Fibroblast of skin of scalp (primary cell): ENCODE results near the gene RFX5. TPM values are rescaled to one million over a fixed set of nuclear protein-coding genes. Genes with fewer than 3 reads are reported as not detected.
"Not testable (repeated sequence)": the region's sequence is repeated elsewhere in the genome, so short reads cannot be mapped to it uniquely, and the experiment has no call there.

Experiments
- DNase-seq: peaks from one replicate; pipeline ENCODE4 v3.0.0-alpha.2; 2013
- polyA plus RNA-seq, 2 experiments: library from polyadenylated mRNA; unstranded; fragments of 120-200 nt; gene quantifications; one replicate each; pipeline ENCODE4 v1.2.1, GENCODE V29; 2013; ENCODE audit not compliant: insufficient read length in 2 of 2

RFX5 gene
- polyA plus RNA-seq (2013, experiment 1 of 2; ENCODE audit: insufficient read length), result 16.4 TPM
- 16.9 TPM for polyA plus RNA-seq (2013, experiment 2 of 2; ENCODE audit: insufficient read length)

DNA sequence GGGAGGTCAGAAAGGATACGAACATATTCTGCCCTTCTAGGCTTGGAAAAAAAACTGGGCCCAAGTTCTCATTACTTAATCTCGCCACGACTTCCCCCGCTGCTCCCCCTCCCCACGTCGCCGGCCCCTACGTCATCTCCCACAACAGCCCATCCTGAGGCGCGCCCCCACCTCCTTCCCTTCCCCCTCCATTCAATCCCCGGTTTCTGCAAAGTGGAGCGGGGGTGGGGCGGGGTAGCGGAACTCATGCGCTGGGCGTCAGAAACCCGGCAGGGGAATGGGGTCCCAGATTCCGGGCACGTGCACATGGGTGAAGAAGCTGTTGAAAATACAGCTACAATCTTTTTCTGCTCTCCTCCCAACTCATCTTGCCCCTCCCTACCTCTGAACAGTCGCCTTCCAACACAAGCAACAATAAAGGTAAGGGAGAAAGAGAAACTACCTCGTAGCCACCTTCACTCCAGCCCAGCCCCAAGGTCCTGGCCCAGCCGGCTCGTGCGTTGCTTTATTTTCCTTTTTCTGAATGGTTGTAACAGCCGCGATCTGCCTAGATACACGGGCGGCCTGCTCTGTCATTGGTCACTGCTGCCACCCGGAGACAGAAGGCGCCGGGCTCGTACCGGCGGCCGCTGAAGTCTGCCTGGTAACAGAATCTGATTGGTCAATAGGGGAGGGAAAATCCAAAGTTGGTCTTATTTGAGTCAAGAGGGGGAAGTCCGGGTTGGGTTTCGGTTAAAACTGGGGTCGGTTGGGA, at the start of gene RFX5:
RFX5 (minus strand) TSS at position 484 of the 754 bp plus-strand sequence. CDS start 932 bp downstream, outside the sequence.
- peak; percentile 98 for DNase-seq

DNA sequence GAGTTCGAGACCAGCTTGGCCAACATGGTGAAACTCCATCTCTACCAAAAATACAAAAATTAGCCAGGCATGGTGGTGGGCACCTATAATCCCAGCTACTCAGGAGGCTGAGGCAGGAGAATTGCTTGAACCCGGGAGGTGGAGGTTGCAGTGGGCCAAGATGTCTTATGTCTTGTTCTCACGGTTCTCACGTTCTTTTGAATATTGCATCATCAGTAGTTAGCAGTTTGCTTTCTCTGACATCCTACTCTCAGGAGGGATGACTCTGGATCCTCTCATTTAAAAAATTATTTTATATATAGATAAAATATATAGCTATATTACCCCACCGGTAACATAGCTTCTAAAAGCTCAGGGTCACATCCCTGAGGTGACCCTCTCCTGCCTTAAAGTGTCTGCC, 49.2 kb upstream of the RFX5 start:
- DNase-seq, result not testable (repeated sequence)

DNA sequence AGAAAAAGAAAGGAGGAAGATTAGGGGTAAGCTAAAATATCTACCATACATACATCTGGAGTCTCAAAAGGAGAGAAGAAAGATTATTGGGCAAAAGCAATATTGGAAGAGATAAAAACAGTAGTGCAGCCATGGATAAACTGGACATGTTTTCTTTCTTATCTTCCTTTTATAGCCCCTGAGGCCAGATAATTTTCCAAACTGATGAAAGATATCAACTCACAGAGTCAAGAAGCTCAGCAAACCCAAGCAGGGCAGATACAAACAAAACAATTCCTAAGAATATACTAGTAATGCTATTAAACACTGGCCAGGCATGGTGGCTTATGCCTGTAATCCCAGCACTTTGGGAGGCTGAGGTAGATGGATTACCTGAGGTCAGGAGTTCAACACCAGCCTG, 46.5 kb upstream of the RFX5 start:
- DNase-seq, result no peak

DNA sequence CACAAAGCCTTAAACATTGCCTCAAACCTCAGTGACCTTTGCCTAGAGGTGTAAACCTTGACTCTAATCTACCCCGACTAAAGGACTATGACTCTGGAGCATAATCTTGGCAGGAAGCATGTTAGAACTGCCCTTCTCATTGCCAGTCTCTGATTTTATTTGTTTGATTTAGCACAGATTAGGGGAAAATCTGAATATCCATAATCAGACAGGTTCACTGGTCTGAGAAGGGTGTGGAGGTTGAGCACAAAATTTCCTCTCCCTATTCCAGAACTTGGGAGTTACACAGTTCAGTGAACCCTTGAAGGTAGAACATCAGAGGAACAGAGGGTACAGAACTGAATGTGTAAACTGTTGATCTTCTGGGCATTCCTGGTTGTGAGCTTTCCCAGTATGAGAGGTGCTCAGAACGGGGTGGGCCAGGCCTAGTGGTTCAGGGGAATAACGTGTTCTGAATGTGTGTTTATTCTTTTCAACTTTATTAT, 44.1 kb upstream of the RFX5 start:
- DNase-seq, result no peak

DNA sequence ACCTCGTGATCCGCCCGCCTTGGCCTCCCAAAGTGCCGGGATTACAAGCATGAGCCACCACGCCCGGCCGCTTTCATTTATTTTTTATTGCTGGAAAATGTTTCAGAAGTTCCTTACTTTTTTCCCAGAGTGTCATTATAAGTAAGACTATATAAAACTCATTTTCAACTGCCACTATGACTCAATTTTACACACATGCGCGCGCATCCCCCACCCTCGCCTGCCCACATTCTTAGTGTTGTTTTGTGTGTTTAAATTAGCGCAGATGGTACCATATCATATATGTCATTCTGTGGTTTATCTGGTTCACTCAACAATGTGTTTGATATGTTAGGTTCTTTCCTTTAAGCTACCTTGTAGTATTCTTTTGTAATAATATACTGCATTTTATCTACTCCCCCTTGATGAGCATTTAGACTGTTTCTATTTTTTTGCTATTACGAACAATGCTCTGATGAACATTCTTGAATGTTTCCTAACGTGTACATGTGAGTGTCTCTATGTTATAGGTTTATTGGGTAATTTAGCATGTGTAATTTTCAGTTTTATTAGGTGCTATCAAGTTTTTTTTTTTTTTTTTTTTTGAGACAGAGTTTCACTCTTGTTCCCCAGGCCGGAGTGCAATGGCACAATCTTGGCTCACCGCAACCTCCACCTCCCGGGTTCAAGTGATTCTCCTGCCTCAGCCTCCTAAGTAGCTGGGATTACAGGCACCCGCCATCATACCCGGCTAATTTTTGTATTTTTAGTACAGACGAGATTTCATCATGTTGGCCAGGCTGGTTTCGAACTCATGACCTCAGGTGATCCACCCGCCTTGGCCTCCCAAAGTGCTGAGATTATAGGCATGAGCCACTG, 43.4 kb upstream of the RFX5 start:
- DNase-seq, result not testable (repeated sequence)

DNA sequence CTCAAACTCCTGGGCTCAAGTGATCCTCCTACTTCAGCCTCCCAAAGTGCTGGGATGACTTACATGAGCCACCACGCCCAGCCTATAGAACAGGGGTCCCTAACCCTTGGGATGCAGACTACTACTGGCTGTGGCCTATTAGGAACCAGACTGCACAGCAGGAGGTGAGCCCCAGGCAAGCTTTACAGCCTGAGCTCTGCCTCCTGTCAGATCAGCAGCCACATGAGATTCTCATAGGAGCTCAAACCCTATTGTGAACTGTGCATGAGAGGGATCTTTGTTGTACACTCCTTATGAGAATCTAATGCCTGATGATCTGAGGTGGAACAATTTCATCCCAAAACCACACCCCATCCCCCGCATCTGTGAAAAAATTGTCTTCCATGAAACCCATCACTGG, 39.0 kb upstream of the RFX5 start:
- no peak for DNase-seq

DNA sequence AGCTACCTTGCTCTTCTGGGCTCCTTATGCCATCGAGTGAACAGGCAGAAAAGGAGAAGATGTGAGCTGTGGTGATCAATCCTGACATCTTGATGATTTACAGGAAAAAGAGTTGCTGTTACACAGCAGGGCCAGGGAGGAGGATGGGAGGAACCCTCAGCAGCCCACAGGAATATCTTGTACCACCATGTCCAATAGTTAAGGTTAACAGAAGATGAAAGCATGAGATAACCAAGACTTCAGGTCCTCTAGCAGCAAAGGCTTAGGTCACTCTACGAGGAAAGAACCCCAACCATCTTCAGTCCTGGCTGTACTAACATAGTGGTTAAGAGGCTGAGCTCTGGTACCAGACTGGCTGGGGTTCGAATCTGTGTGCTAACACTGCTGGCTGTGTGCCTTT, 37.5 kb upstream of the RFX5 start:
- no peak for DNase-seq

DNA sequence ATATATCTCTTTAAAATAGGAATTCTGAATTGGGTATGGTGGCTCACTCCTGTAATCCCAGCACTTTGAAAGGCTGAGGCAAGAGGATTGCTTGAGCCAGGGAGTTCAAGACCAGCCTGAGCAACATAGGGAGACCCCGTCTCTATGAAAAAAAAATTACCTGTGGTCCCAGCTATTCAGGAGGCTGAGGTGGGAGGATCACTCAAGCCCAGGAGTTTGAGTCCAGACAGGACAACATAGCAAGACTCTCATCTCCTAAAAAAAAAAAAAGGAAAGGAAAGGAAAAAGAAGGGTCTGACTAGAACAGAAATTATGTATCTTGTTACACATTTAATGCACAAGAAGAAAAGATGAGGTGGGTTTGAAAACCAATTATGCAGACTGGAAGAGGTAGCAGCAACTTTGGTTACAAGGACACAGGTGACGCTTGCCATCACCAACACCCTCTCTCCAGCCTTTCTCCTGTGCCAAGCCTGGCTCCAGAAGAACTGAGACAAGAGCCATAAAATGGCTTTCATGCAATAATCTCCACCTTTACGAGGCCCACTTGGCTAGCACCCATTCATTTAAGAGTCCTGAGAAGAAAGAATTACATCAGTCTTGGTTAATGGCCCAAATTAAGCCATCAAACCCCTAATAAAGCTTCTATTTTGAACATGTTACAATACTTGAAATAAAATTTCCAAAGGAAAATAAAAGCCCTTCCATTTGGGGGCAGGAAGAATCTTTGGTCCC, 30.3 kb upstream of the RFX5 start:
- DNase-seq, result no peak

DNA sequence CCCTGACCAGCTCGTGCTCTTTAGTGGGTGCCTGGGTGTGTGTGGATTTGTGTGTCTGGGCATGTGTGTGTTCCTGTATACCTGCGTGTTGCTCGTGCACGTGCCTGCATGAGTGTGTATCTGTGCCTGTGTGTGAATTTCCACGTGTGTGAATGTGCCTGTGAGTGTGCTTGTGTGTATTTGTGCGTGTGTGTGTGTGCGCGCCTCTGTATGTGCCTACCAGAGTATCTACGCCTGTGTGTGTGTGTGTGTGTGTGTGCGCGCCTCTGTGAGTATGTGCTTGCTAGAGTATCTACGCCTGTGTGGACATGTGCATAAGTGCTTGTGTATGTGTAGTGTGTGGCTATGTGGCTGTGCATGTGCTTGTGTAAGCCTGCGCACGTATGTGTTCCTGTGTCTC, 26.1 kb upstream of the RFX5 start:
- no peak for DNase-seq

DNA sequence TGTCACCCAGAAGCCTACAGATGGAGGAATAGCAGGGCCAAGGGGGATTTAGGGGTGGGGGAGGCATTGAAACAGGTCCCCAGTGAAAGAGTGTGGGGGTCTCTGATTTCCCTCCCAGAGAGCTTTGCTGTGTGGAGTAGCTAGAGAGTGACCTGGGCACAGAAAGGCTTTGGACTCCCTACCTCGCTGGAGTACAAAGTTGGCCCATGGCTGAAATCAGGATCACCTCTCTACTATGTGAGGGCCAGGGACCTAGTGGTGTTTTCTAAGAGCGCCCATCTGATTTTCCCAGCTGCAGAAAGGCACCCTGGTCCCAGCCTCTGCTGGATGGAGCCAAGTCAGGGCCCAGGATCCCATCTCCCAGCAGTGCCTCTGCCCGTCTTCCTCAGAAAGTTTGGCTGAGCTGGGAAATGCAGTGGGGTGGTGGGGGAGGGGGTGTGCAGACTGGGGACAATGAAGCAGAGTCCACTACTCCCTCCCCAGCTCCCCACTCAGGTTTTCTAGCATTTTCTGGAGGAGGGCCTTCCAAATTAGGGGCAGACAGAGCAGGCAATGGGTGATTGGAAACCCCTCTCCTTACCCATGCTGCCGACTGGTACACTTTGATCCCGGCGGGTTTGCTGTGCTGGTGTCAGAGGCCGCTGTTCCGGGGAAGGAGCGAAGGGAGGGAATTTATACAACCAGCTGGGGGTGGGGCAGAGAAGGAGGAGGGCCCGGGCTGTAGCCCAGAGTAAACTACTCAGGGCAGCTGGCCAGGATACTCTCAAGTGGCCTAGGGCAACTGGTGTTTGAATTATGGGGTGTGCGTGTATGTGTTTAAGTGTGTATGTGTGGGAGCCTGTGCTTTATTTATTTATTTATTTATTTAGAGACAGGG, 25.2 kb upstream of the RFX5 start, which contains the start of gene SELENBP1:
SELENBP1 (minus strand) TSS at position 648 of the 877 bp plus-strand sequence; CDS start at position 584, 64 bp downstream.
- peak; percentile 75 for DNase-seq

DNA sequence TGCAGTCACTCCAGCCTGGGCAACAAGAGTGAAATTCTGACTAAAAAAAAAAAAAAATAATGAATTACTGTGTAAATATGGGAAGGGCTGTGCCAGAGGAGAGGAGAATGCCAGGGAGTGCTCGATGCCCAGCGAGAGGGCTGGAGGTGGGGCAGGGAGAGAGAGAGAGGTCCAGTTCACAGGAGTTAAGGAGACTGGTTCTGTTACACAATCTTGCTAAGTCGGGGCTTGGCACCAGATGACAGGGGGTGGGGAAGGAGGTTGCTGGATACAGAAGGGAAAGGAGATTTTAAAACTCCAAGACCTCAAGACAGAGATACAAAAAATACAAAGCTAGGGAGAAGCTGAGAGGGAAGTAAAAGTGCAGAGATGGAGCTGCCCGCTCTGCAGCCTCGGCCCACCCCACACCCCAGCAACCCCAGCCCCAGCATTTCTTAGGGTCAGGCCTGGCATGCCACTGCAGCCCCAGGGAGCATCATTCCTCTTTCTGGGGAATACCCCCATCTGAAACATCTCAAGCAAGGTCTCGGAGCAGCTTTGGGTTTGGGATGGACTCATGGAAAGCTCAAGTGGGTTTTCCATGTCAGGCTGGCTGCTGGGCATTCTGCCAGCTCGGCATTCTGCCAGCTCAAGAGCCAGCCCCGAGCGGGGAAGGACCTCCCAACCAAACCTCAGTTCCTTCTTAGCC, 24.5 kb upstream of the RFX5 start:
- peak; percentile 57 for DNase-seq

DNA sequence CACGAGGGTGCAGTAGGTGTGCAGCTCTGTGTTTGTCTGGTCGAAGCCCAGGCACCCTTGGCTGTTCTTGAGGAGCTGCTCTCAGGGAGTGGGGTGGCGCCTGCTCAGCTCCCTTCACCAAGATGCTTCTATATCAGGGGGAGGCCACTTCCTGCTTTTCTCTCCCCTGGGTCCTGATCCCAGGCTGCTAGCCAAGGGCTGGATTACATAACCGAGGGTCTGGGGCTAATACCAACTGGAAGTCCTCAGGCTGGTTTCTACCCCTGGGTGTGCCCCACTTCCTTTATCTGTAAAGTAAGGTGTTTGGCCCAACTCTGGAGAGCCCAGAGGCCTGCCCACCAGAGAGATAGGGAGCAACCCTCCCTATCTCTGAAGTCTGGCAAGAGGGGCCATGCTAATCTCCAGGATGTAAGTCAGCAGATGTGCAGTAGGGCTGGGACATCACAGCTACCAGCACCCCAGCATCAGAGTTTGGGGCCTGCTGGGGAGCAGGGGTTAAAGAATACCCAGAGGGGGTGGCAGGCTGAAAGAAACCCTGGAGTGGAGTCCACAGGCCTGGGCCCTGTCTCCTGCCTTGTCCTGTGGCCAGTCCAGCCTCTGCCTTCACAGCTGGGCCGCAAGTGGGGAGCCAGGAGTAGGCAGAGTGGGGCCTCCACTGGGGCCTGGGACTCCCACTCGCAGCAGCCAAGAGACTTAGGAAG, 23.3 kb upstream of the RFX5 start:
- no peak for DNase-seq

DNA sequence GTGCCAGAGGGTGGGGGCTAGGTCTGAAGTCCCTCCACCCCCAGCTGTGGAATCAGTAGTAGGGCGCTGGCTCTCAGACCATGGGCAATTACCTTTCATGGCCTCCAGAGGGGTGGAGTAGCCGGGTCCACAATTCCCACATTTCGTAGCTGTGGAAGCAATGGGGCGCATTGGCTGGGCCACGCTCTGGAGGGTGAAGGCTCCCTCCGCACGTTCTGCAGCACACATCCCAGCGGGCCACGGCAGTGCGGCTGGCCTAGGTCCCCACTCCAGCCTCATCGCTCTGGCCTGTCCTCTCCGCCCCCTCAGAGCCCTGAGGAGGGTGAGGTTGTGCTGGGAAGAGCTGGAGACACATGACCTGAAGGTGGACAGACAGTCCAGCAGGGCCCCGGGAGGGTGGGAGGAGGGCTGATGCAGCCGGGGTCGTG, 22.6 kb upstream of the RFX5 start:
- no peak for DNase-seq

DNA sequence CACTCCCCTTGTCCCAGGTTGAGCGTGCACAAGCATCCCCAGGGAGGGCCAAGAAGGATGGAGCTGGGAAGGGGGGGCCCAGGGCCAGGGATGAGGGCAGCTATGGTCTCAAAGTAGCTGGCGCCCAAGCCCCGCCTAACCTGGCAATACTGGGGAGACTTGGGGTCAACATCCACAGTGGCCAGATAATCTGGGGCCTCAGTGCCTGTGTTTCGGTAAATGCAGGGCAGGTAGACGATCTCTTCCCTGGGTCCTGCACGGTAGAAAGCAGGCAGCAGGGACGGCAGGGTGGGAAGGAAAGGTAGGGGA, 22.2 kb upstream of the RFX5 start:
- no peak for DNase-seq

DNA sequence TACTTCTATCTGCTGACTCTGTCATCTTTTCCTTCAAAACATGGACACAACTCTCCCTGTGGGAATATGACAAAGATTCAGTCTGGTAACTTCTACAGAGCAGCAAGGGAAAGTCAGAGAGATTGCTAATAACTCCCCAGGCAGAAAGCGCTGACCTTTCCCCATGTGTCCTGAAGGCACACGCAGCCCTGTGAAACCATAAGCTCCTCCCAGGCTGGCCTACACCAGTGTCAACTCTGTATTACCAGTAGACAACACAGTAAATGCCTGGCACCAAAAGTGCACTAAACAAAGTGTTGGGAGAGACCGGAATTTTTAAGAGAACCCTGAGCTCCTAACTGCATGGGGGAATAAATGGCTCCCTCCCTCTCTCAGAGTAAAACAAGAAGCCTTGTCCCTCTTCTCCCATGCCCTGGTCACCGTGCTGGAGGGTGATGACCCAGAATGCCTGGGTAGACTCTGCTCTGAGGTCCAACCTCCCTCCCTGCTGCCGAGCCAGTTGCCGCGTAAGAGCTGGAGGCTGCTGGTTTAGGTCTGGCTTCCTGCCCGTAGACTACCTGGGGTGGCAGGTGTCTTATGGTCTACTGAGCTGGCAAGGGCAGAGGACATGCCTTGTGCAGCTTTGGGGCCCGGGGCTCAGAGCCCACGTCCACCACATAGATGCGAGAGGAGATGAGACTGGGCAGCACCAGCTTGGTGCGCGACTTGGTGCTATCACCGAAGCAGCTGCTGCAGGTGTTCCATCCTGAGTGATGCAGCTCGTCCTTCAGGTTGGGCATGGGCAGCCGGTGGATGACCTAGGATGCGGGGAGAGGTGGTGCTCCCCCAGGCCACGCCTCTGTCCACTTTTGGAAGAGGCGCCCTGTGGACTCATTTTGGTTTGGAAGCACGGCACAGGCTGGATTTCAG, 21.6 kb upstream of the RFX5 start:
- no peak for DNase-seq

DNA sequence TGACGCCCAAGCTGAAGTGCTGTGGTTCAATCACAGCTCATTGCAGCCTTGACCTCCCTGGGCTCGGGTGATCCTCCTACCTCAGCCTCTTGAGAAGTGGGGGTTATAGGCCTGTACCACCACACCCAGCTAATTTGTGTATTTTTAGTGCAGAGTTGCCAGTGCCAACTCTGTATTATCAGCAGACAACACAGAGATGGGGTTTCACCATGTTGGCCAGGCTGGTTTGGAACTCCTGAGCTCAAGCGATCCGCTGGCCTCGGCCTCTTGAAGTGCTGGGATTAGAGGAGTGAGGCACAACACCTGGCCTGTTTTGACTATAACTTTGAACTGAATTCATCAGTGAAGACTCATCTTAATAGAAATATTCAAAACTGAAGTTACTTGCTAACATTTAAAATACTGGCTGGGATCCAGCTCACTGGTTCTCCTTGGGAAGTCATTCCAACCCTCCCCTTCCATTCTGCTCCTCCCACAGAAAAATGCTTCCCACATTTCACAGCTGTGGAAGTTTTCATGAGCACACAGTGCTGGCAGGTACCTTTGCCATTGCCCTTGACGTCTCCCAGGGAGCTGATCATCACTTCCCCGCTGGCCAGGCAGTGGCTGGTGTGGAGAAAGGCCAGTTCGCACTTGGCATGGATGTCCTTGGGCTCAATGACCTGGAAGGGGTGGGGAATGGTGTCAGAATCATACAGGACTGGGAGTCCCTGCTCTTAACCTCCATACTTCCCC, 20.8 kb upstream of the RFX5 start:
- no peak for DNase-seq

DNA sequence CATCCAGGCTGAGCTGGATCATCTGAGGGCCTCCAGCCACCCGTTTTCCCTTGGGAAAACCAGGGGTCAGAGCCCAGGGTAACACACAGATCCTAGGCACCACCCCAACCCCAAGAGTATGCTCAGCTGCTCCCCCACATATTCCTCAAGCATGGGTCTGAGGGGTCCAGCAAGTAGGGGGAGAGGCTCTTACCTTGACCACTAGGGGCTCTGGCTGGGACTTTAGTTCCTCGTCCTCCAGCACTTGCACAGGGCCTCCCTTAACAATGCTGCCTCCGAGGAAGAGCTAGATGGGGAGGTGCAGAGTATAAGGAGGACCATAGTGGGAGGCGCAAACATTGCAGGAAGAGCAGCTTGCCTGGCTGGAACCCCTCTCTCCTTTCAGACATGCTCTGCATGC, 17.9 kb upstream of the RFX5 start:
- no peak for DNase-seq

DNA sequence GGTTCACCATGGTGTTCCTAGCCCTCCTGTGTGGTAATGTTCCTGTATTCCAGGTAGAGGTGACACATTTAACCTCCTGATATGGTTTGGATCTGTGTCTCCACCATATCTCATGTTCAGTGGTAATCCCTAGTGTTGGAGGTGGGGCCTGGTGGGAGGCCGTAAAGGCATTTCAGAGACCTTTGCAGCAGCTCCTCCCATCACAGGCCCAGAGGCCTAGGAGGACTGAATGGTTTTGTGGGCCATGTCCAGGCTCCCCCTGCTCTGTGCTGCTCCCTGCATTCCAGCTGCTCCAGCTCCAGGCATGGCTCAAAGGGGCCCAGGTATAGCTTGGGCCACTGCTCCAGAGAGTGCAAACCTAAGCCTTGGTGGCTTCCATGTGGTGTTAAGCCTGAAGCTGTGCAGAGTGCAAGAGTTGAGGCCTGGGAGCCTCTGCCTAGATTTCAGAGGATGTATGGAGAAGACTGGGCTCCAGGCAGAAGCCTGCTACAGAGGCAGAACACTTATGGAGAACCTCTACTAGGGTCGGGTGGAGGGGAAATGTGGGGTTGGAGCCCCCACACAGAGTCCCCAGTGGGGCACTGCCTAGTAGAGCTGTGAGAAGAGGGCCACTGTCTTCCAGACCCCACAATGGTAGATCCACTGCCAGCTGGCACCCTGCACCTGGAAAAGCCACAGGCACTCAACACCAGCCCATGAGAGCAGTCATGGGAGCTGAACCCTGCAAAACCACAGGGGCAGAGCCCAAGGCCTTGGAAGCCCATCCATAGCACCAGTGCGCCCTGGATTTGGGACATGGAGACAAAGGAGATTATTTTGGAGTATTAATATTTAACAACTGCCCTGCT, 15.5 kb upstream of the RFX5 start:
- no peak for DNase-seq
